ENCODE data around the gene COX7B2. TPM values are rescaled to one million over a fixed set of nuclear protein-coding genes. Genes with fewer than 3 reads are reported as not detected.

COX7B2 gene
- total RNA-seq, 1 experiment from 2014 or later, result 4.7 TPM

- no peak overlapping the region for H3K4me2 ChIP-seq (ENCODE audit: low read length)
- ChIA-PET CTCF (no interaction called here), POLR2A (ENCODE audit: unreplicated experiment) (no interaction called here)
- ATAC-seq (no peak), DNase-seq (no peak)
- no peaks in the 10 kb centered on the region for H3K9me2 ChIP-seq (replicated peaks; ENCODE audit: low read length)
- no peak overlapping the region for H3K9ac ChIP-seq (ENCODE audit: low read length)
- no peaks in the 10 kb centered on the region for H3K36me3 ChIP-seq (ENCODE audit: low read depth, low read length)
- no peaks in the 10 kb centered on the region for H4K20me1 ChIP-seq (ENCODE audit: low read length)
- no peaks in the 10 kb centered on the region for H3K79me2 ChIP-seq (ENCODE audit: low read length)
- no peaks in the 10 kb centered on the region for H3K9me3 ChIP-seq (ENCODE audit: low read length)
- no peaks in the 10 kb centered on the region for H3K27me3 ChIP-seq (ENCODE audit: low read length)
- no peak overlapping the region for H2AFZ ChIP-seq (ENCODE audit: low read length)
- no peak overlapping the region for H3K4me3 ChIP-seq (ENCODE audit: low read length)
- intact Hi-C loops (cut with micrococcal nuclease), result no loop called here
- no TSS peak for BruUV-seq (replicated peaks)
- H3K4me1 ChIP-seq (ENCODE audit: insufficient read depth, low read length), result no peaks in the 10 kb centered on the region
- H3K27ac ChIP-seq (ENCODE audit: low read length), result no peak overlapping the region
- H3F3A ChIP-seq (ENCODE audit: low read length, unreplicated experiment), result no peaks in the 10 kb centered on the region
- TF ChIP-seq EZH2phosphoT487 (IDR thresholded peaks at IDR 0.05; ENCODE audit: borderline replicate concordance, low read length) (no peak), CTCF (conservative IDR thresholded peaks at IDR 0.05; ENCODE audit: low read depth, low read length) (no peak), EZH2 (IDR thresholded peaks at IDR 0.05; ENCODE audit: low read length, unreplicated experiment) (no peak)
These were observed 38.0 kb upstream of the COX7B2 start for GRCh38 chr4:46946919-46947536.

GRCh38 chr4:46945062-46945461 lies 36.0 kb upstream of the COX7B2 start:
- BruUV-seq (replicated peaks), result no TSS peak
- CTCF ChIA-PET, result no interaction called here
- H3K27me3 ChIP-seq (ENCODE audit: low read length), result no peaks in the 10 kb centered on the region

More at GRCh38 chr4:46945062-46945461, 36.0 kb upstream of the COX7B2 start:
- Histone ChIP-seq H3K9ac (ENCODE audit: low read length) (no peak overlapping the region), H3K9me2 (replicated peaks; ENCODE audit: low read length) (no peaks in the 10 kb centered on the region), H3K36me3 (ENCODE audit: low read depth, low read length) (no peaks in the 10 kb centered on the region), H3K4me2 (ENCODE audit: low read length) (no peak overlapping the region), H3K9me3 (ENCODE audit: low read length) (no peaks in the 10 kb centered on the region), H3K4me3 (ENCODE audit: low read length) (no peak overlapping the region), H4K20me1 (ENCODE audit: low read length) (no peaks in the 10 kb centered on the region), H3K27ac (ENCODE audit: low read length) (no peak overlapping the region), H3F3A (ENCODE audit: low read length, unreplicated experiment) (no peaks in the 10 kb centered on the region), H3K79me2 (ENCODE audit: low read length) (no peaks in the 10 kb centered on the region), H3K4me1 (ENCODE audit: insufficient read depth, low read length) (no peaks in the 10 kb centered on the region), H2AFZ (ENCODE audit: low read length) (no peak overlapping the region)
- intact Hi-C loops (cut with micrococcal nuclease), result no loop called here
- POLR2A ChIA-PET (ENCODE audit: unreplicated experiment), result no interaction called here
- DNase-seq (no peak), ATAC-seq (no peak)
- no peak for TF ChIP-seq EZH2 (IDR thresholded peaks at IDR 0.05; ENCODE audit: low read length, unreplicated experiment)
- TF ChIP-seq CTCF (conservative IDR thresholded peaks at IDR 0.05; ENCODE audit: low read depth, low read length), result no peak
- no peak for TF ChIP-seq EZH2phosphoT487 (IDR thresholded peaks at IDR 0.05; ENCODE audit: borderline replicate concordance, low read length)
